OCI-LY3 (cell line): Measurements from ENCODE around the gene OCIAD2.

Experiments
- H2AFZ ChIP-seq: fragments of 200-600, 300-600 bp; shearing (Covaris generic); 2 replicates; pipeline ENCODE4 v1.6.0; 2014; ENCODE audit warnings: antibody characterized with exemption, low read depth, low read length
- H3K27ac ChIP-seq: fragments of 200-600, 300-600 bp; sonication (generic); 2 replicates; pipeline ENCODE4 v1.5.1; 2014; ENCODE audit warnings: mild to moderate bottlenecking, low read length, moderate library complexity, mixed read lengths
- H3K27me3 ChIP-seq: fragments of 200-600, 300-600 bp; sonication (generic); 2 replicates; pipeline ENCODE4 v1.6.1; 2014; ENCODE audit warnings: low read depth, low read length, mixed read lengths
- H3K36me3 ChIP-seq: fragments of 200-600, 300-600 bp; sonication (generic); replicated peaks from 2 replicates; pipeline ENCODE3; 2014; ENCODE audit warnings: low read depth, low read length, mixed read lengths
- H3K4me1 ChIP-seq: fragments of 300-600, 200-600 bp; sonication (generic); 2 replicates; pipeline ENCODE4 v1.6.1; 2014; ENCODE audit warnings: low read length, mixed read lengths
- H3K4me2 ChIP-seq: fragments of 200-600, 300-600 bp; sonication (generic); 2 replicates; pipeline ENCODE4 v1.6.1; 2014; ENCODE audit warnings: low read length, mixed read lengths
- H3K4me3 ChIP-seq: fragments of 300-600, 200-600 bp; sonication (generic); 2 replicates; pipeline ENCODE4 v1.5.1; 2014; ENCODE audit warnings: antibody characterized with exemption, mild to moderate bottlenecking, low read length, moderate library complexity
- H3K79me2 ChIP-seq: fragments of 300-600, 200-600 bp; shearing (Covaris generic); 2 replicates; pipeline ENCODE4 v1.6.1; 2014; ENCODE audit warnings: mild to moderate bottlenecking, low read length, mixed read lengths
- H3K9ac ChIP-seq: fragments of 300-600, 200-600 bp; shearing (Covaris generic); 2 replicates; pipeline ENCODE4 v1.6.0; 2014; ENCODE audit warnings: mild to moderate bottlenecking, low read length, moderate library complexity
- H3K9me3 ChIP-seq: fragments of 200-600, 300-600 bp; shearing (Covaris generic); 2 replicates; pipeline ENCODE4 v1.6.1; 2014; ENCODE audit warnings: low read length, mixed read lengths; ENCODE audit not compliant: insufficient read depth
- H4K20me1 ChIP-seq: fragments of 200-600, 300-600 bp; sonication (generic); 2 replicates; pipeline ENCODE4 v1.6.1; 2016; ENCODE audit warnings: low read length, mixed read lengths; ENCODE audit not compliant: insufficient read depth
- EZH2phosphoT487 ChIP-seq: fragments of 200-600 bp; shearing (Covaris generic); IDR thresholded peaks from 2 replicates; pipeline ENCODE4 v1.6.1; 2018; ENCODE audit warnings: antibody characterized with exemption, mixed run types, low read depth
- TF ChIP-seq, protein P1 (sequence below): fragments of 200-600, 300-600 bp; sonication (generic); IDR thresholded peaks from 2 replicates; pipeline ENCODE4 v1.5.1; 2014; ENCODE audit warnings: antibody characterized with exemption, low read length, low read depth

Gene OCIAD2

DNA sequence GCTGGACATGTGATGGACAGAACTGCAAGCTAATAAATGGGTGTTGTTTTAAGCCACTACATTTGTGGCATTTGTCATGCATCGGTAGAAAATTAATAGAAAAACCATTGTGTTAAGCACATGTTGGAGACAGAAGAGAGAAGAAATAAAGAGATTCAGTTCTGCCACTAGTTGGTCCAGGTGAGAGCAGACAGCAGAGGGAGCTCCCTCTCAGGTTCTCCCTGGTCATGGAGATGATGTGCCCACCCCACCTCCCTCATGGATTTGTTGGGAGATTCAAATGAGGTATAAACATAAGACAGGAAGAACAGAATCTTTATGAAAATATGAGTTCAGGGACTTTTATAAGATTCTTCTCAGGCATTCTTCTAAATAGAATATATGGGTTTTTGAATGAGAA, 36.8 kb upstream of the OCIAD2 start:
- Histone ChIP-seq H3K9me3 (no peaks in the 10 kb centered on the region), H3K27ac (no peak overlapping the region), H2AFZ (no peak overlapping the region), H3K4me3 (no peak overlapping the region), H4K20me1 (no peaks in the 10 kb centered on the region), H3K79me2 (no peaks in the 10 kb centered on the region), H3K27me3 (no peaks in the 10 kb centered on the region), H3K4me2 (no peak overlapping the region), H3K36me3 (no peaks in the 10 kb centered on the region), H3K4me1 (no peaks in the 10 kb centered on the region), H3K9ac (no peak overlapping the region)
- TF ChIP-seq, protein P1, sequence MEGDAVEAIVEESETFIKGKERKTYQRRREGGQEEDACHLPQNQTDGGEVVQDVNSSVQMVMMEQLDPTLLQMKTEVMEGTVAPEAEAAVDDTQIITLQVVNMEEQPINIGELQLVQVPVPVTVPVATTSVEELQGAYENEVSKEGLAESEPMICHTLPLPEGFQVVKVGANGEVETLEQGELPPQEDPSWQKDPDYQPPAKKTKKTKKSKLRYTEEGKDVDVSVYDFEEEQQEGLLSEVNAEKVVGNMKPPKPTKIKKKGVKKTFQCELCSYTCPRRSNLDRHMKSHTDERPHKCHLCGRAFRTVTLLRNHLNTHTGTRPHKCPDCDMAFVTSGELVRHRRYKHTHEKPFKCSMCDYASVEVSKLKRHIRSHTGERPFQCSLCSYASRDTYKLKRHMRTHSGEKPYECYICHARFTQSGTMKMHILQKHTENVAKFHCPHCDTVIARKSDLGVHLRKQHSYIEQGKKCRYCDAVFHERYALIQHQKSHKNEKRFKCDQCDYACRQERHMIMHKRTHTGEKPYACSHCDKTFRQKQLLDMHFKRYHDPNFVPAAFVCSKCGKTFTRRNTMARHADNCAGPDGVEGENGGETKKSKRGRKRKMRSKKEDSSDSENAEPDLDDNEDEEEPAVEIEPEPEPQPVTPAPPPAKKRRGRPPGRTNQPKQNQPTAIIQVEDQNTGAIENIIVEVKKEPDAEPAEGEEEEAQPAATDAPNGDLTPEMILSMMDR, result peak; percentile 45
- TF ChIP-seq EZH2phosphoT487, result no peak

DNA sequence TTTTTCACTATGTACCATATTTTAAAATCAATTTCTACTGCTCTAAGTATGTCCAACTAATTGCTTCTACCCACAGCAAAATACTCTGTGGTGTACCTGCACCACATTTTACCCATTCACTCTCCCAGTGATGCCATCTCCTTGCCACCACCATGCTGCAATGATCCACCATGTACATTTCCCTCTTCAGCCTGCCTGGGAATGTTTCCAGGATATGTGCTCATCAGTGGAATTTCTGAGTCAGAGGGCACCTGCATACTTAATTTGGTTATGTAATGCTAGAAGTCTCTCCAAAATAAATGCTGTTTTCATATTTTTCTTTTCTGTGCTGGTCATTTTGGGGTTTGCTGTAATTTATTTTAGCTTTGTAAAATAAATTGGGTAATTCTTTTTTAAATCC, 33.2 kb upstream of the OCIAD2 start:
- Histone ChIP-seq H3K4me1 (no peaks in the 10 kb centered on the region), H4K20me1 (no peaks in the 10 kb centered on the region), H3K27me3 (no peaks in the 10 kb centered on the region), H3K27ac (no peak overlapping the region), H3K79me2 (no peaks in the 10 kb centered on the region), H3K4me2 (no peak overlapping the region), H3K9me3 (no peaks in the 10 kb centered on the region), H2AFZ (no peak overlapping the region), H3K9ac (no peak overlapping the region), H3K4me3 (no peak overlapping the region), H3K36me3 (no peaks in the 10 kb centered on the region)
- TF ChIP-seq EZH2phosphoT487, result no peak
- TF ChIP-seq, protein P1, result no peak

DNA sequence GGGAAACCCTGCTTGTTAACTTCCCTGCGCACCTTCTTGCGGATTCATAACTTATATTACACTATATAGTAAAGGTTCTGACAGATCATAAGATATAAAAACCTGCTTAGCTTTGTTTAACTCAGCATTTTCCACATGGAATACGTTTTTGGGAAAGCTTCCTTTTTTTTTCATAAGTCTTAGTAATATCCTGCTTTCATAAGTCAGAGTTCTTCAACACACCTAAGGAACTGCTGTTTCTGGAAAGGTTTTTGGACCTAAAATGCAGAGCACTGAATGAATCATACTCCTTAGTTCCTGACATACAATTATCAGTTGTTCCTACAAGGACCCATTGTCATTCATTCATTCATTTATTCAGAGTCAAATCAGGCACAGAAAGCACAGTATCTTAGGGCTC, 32.3 kb upstream of the OCIAD2 start:
- TF ChIP-seq, protein P1, result no peak
- TF ChIP-seq EZH2phosphoT487, result no peak
- H3K4me2 ChIP-seq, result no peak overlapping the region

DNA sequence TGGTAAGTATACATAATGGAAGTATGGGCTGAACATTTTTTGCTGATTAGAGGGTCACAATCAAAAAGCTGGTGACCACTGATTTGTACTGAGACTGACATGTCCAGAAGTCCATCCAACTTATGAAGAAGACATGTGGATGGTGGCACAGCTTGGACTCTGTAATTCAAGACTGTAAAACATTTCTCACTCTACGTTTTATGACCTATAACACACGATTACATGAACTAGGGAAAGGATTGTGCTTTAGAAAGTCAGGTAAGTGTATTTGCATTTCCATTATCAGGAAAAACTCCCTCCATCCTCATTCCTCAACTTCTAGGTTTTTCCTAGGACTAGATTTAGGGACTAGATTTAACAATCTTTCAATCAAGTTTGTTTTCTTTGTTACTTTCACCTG, 30.5 kb upstream of the OCIAD2 start:
- Histone ChIP-seq H3K36me3 (no peaks in the 10 kb centered on the region), H2AFZ (no peak overlapping the region), H3K9ac (no peak overlapping the region), H4K20me1 (no peaks in the 10 kb centered on the region), H3K27ac (no peak overlapping the region), H3K9me3 (no peaks in the 10 kb centered on the region), H3K4me2 (no peak overlapping the region), H3K27me3 (no peaks in the 10 kb centered on the region), H3K4me3 (no peak overlapping the region), H3K4me1 (no peaks in the 10 kb centered on the region), H3K79me2 (no peaks in the 10 kb centered on the region)
- TF ChIP-seq, protein P1, result no peak
- no peak for TF ChIP-seq EZH2phosphoT487

More for the DNA sequence above, 32.3 kb upstream of the OCIAD2 start:
- Histone ChIP-seq H4K20me1 (no peaks in the 10 kb centered on the region), H3K4me3 (no peak overlapping the region), H3K36me3 (no peaks in the 10 kb centered on the region), H3K9ac (no peak overlapping the region), H3K27ac (no peak overlapping the region), H3K9me3 (no peaks in the 10 kb centered on the region), H3K79me2 (no peaks in the 10 kb centered on the region), H3K4me1 (no peaks in the 10 kb centered on the region), H3K27me3 (no peaks in the 10 kb centered on the region), H2AFZ (no peak overlapping the region)
